NOMO-1 treated with DMSO at 0.1 percent for 48 hours (cell line): Measurements from ENCODE around the gene MYO1D.
"Not testable (repeated sequence)": the region's sequence is repeated elsewhere in the genome, so short reads cannot be mapped to it uniquely, and the experiment has no call there.

ENCODE experiments used
- DNase-seq: peaks from one replicate; lab custom pipeline; 2025; ENCODE audit not compliant: unreplicated experiment; lab: John Stamatoyannopoulos, UW

Gene MYO1D

DNA sequence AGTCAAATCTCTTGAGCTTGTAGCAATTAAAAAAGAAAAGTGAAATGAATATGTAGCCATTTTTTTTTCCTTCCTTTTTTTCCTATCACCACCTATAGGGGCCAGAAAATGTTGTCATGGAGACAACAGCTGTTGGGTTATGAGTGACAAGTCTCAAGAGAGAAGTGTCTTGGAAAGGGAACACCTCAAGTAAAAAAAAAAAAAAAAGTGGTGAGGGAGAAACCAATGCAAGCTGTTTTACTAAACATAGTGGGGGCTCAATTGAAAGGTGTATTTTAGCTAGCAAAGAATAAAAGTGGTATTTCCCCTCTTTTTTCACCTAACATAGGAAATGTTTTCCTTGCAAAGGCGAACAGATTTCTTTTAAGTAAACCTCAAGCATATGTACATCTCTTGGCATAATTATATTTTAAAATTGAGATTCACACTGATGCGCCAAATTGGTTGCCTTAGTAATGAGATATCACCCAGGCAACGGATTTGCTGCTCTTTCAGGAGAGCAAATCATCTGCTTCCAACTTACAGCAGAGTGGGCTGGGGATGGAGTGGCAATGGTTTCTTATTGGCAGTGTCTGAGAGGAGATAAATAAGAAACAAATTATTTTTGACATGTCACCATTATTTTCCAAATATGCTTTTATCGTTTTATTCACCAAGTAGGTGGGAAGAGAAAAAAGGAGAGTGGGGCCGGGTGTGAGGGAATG, 183.6 kb downstream of the MYO1D start:
- no peak for DNase-seq

DNA sequence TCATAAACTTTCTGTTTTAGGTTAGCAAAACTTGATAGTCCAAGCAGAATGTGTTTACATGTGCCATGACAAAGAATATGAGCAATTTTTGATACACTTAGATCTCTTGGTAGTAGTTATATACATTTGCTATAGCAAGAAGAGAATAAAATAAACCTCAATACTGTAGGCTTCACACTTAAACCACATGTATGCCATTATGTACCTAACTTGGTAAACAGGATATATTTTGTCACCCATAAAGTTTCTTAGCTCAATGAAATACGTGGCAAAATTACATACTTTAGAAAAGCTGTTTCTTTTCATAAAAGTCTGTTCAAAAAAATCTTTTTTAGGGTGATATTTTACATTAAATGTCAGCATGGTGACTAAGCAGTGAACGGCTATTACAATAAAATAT, 184.7 kb downstream of the MYO1D start:
- DNase-seq, result no peak

DNA sequence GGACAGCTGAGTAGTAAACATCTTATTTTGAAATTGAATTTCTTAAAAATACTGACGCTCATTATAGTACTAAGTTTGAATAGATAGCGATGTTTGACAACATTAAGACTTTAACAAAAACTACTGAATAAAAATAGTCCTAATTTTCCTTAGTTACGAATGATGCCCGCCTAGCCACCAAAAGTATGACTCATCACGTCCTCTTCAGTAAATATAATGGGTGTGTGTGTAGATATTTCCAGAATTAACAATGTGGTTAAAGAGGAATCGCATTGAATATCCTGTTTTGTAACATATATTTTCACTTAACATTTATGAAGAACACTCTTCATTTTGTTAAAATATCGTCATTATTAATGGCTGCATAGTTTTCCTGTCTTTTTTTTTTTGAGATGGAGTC, 187.6 kb downstream of the MYO1D start:
- DNase-seq, result no peak

DNA sequence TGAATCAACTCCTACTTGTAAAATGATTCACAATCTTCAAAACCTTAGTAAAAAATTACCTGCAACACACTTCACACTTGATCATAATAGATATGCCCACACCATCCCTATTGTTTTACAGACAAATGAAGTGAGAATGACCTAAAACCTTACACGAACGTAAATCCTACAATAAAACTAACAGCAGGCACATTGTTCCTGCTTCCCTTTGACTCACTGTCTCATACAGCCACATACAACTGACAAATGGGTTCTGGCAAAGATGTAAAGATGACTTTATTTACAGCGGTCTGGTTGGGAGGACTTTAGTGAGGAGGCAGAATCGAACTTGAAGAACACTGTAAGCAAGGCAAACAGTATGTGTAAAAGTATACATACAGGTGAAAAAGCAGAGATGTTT, 188.7 kb downstream of the MYO1D start:
- no peak for DNase-seq

DNA sequence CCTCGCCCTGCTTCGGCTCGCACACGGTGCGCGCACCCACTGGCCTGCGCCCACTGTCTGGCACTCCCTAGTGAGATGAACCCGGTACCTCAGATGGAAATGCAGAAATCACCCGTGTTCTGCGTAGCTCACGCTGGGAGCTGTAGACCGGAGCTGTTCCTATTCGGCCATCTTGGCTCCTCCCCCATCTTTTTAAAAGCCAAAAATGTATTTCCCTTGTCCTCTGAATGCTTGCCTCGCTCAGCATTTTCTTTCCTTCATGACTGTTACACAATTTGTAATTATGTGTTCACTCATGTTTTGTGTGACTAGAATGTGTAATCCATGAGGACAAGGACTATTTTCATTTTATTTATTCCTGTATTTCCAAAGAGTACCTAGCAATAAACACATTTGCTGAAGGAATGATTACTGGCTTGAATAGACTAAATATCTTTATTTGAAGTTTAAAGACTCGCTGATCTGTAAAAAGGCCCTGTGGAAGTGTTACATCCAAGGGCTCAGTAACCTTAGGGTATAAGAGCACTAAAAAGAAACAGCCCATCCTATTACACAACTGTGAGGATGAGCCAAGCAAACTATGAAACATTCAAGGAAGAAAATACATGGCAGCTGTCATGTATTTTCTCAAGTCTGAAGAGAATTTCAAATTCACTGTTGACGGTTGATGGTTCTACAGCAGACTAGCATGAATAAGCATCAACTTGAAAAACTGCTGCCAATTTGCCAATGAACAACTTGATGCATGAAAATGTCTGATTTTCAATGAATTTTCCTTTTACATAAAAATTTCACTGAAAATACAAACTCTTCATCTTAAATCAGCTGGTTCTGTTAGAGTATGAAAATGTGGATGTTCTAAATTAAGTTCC, 192.6 kb downstream of the MYO1D start:
- DNase-seq, result no peak

DNA sequence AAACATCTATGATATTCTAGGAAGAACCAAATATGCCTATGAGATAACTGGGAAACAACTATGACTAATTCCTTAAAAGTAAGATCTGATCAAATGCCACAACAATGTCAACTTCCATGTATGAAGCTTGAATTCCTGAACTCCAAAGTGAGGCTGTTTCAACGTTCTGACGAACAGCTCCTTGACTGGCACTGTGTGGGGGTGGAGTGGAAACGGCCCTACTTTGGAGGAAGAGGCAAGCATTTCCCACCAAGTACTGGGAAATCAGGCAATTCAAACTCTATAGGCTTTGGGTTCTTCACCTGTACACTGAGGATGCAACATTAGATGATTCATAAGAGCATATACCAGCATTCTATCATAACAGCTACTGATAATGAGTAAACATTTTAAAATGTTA, 203.0 kb downstream of the MYO1D start:
- DNase-seq, result no peak

DNA sequence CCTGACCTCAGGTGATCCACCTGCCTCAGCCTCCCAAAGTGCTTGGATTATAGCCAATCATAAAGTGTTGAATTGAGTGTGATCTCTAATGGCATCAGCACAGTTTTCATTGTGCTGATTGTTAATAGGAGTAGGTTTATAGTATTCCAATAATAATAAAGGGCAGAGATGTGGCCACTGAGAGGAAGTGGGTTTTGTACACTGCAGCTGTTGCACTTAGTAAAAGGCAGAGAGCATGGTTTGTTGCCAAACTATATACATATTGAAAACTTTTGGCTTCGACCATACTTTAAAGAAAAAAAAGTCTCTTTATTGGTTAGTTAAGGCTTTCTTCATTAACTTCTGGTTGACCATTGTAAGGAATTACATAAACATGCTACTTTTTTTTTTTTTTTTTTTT, 204.2 kb downstream of the MYO1D start:
- no peak for DNase-seq

DNA sequence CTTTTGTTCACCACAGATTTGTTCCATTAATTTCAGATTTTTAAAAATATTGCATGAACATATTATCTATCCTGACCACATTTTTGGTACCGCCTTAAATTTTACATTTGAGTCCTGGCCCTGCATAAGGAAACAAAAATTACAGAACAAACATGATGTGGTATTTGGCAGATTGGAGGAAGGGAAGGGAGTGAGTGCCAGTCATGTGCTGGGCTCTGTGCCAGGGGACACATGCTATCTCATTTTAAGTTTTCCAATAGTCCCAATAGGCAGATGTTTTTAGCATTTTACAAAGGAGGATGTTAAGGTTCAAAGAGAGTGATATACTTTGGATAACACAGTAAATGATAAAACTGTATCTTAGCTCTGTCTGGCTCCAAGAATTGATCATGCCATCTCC, 205.0 kb downstream of the MYO1D start:
- DNase-seq, result no peak

DNA sequence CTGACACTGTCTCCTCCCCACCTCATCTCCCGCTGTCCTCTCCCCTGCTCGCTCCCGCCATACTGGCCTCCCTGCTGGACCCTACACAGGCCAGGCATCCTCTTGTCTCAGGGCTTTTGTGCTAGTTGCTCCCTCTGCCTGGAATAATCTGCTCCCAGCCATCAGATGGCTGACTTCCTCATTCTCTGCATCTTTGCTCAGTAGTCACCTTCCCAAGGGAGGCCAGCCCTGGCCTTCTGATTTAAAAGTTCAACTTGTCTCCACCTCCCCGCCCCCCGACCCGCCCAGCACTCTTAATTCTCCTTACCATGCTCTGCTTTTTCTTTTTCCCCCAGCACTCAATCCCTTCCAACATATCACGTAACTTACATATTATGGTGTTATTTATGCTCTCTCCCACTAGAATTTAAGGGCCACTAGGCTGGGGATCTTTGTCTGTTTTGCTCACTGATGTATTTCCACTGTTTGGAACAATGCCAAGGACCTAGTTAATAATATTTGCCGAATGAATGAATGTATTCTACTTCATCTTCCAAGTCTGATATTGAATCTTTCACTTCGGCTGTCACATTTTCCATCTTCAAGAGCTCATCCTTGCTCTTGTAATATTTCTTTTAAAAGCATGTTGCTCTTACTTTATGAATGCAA, 211.9 kb downstream of the MYO1D start:
- DNase-seq, result no peak

DNA sequence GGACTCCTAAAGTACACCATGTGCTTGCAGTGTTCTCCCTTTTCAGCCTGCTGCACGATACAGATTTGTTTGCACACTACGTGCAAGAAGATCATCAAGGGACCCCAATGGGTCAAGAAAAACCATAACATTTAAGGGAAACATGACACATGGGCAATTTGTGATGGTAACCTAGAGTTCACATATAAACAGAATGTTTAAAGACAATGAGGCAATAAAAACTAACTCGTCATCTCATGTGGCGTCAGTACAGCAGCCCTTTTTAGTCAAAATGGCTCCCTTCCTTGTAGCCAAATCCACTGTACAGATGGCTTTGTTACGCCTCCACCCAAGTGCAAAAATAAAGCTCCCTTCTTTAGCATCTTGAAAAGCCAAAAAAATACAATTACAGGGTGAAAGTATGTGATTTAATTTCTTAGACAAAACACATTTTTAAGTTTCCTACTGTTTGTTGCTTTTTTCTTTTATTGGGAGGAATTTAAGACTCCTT, 216.4 kb downstream of the MYO1D start:
- no peak for DNase-seq

DNA sequence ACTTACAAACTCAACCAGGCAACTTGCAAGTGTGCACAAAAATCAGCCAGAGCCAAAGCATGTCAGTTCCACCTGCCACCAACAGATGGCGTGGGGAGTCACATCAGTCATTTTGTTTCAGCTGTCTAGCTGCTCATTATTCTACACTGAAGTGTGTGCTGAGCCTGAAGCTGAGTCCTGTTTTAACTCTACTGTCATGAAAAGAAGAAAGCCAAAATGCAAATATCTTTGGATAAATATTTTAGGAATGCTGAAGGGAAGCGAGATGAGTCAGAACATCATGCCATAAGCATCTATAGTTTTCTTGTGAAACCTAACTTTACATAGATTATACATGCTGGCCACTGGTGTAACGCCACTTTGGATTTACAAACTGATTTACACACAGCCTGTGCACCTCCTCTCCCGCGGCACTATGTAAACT, 217.5 kb downstream of the MYO1D start:
- peak; percentile 26 for DNase-seq

DNA sequence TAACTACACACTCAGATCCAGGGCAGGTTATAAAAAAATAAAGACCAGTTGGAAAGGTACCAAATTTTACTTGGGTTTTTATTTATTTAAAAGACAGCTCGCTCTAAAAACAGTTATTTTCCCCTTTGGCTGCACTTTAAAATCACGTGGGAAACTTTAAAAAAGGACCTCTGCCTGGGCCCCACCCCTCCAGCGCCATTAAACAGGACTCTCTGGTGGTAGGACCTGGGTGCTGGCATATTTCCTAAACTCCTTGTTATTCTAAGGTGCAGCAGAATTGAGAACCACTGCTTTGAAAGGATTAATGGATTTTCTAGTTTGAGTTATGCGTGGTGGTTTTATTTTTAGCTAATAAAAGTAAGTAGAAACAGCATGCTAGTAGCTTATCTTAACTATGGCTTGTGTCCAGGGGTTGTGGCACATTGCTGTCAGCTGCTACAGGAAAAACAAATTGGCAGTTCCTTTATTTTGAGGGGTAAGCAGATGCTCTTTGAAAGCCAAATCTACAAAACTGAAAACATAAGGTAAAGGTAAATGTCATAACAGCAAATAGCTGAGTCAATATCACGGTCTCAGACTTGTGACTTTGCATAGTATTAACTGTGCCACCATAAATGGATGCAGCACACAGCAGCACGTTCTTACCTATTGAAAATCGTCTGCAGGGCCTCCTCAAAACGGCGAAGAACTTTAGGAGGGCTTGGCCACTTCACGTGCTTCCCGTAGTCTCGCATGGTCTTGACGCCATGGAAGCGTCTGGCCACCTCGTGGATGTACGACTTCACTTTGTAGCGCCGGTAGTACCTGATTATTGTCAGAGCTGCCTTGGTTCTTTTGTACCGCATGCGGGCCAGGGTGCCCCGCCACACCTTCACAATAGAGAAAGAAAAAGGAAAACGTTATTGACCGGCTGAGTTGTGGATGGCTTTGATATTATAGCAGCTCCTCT, 218.2 kb downstream of the MYO1D start:
- no peak for DNase-seq

DNA sequence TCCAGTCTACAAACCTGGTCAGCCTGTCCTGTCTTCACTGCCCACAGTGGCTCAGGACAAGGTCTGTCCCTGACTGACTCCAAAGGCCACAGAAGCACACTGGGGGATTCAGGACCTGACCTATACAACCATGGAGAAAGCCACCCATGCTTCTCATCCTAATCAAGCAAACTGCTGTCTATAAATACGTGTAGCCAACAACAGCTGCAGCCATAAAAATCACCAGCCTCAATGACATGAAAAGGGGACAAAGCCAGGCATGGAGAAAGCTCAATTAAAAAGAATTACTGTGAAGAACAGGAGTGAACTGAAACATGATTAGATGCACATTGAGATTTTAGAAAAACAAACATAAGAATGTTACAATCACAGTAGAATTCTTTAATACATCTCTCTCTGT, 220.0 kb downstream of the MYO1D start:
- DNase-seq, result no peak

DNA sequence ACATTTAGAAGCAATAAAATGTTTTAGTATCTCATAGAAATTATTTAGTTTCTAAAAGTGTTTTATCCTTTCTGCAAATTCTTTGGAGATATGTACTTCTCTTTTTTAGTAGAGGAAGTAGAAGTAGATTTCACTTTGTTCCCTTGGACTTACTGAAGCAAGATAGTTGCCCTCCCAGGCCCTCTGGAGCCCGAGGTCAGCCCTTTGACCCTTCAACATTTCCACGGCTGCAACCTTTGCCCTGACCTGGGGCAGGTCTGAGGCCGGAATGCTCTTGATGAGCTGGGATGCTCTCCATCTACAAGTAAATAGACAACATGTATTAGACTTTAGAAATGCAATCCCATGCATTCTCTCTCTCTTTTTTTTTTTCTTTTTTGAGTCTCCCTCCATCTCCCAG, 222.6 kb downstream of the MYO1D start:
- peak; percentile 38 for DNase-seq

DNA sequence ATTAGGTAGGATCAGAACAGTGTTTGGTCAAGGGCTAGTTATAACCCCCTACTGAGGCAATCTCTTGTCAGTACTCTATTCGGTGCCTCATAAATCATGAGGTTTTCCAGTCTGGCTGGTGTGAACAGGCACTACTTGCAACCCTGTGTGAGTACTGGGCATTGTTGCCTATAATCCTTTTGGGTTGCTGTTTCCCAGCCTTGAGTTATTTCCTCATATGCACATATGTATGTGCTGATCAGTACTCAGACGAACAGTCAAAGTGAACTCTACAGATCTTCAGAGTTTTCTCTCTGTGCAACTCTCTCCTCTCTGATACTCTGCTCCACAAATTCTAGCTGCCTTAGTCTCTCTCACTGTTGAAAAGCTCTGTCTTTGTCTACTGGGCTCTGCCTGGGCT, 225.8 kb downstream of the MYO1D start:
- no peak for DNase-seq

DNA sequence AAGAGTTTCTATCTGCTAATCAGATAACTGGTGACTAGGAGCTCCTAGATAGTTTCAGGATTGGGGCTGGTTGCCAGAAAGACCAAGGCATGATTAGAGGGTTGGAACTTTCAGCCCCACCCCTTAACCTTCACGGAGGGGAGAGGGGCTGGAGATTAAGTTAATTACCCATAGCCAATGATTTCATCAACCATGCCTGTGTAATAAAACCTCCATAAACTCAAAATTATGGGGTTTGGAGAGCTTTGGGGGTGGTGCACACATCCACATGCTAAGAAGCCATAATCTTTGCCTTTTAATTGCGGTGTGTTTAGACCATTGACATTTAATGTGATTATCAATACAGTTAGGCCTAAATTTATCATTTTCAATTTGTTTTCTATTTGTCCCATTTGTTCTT, 228.5 kb downstream of the MYO1D start:
- DNase-seq, result no peak

DNA sequence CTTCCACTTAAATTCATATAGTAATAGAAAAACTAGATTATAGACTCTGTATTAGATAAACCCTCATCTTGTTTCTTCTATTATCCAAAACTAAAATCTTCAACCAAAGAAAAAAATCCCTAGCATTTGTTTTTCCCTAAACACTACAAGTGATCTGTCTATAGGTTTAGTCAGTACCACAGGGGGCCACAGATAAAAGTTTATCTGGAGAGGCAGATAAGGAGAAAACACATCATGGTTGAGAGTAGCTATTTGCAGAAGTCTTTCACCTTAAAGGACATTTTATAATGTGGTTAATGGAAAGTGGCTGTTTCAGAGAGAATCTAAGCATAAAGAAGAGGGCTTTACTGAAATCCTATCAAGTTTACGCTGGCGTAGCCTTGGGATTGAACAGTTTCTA, 230.0 kb downstream of the MYO1D start:
- DNase-seq, result no peak

DNA sequence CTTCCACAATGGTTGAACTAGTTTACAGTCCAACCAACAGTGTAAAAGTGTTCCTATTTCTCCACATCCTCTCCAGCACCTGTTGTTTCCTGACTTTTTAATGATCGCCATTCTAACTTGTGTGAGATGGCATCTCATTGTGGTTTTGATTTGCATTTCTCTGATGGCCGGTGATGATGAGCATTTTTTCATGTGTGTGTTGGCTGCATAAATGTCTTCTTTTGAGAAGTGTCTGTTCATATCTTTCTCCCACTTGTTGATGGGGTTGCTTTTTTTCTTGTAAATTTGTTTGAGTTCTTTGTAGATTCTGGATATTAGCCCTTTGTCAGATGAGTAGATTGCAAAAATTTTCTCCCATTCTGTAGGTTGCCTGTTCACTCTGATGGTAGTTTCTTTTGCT, 235.4 kb downstream of the MYO1D start:
- not testable (repeated sequence) for DNase-seq

DNA sequence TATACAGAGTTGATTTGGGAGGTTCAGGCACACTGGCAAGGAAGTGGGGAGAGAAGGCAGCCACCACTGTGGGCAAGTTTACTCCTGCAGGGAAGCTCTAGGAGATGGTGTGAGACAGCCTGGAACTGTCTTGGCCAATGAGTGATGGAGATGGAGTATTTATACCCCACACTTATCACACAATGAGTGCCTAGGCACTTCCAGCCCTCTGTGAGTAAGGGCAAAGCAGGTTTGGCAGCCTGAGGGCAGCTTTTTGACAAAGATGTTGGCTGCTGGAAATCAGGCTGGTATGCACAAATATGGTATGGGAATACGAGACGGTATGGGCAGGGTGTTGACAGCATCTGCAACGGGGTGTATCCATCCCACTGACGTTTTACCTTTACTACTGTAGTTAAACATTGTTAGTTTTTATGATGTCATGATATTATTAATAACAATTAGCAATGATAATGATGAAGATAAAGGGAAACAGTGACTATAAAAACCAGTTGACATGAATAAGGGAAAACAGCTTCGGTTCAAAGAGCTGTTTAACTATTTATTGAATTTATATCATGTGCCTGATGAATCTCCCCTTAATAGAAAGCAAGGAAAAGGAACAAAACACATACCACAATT, 240.2 kb downstream of the MYO1D start:
- DNase-seq, result no peak

DNA sequence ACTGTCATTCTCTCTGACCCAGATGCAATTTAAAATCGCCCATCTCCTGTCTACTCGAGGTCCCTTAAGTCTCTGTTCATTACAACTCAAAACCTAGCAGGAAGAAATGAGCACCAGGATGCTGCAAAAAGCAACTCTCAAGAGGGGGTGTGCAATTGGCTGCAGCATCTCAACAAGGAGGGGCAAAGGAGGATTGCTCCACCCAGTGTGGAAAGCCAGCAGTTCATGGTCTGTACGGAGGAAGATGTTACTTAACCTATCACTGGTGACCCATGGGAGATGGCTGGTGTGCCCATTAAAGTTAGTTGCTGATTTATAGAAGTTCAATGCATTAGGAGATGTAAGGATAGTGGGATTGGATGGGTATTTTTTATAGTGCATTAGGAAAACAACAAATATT, 242.8 kb downstream of the MYO1D start:
- no peak for DNase-seq
